SK-N-MC (cell line): ENCODE measurements around the gene CHID1.

Source experiments
- EZH2 ChIP-seq: fragments of 200-600 bp; sonication (generic); IDR thresholded peaks from one replicate; pipeline ENCODE4 v1.6.1; 2017; ENCODE audit warnings: antibody characterized with exemption
- FOXP2 ChIP-seq: optimal IDR thresholded peaks from 2 replicates; pipeline ENCODE3; 2011; ENCODE audit warnings: mild to moderate bottlenecking, moderate library complexity; ENCODE audit not compliant: insufficient read depth; ENCODE audit errors: extremely low read length, control extremely low read depth
- POLR2AphosphoS5 ChIP-seq: IDR thresholded peaks from 2 replicates; pipeline ENCODE4 v1.6.1; 2012; ENCODE audit warnings: mild to moderate bottlenecking, low read depth, low read length, borderline replicate concordance

- TF ChIP-seq POLR2AphosphoS5 (no peak), EZH2 (no peak), FOXP2 (no peak)
Observed at GRCh38 chr11:862696-863022, 48.0 kb downstream of the CHID1 start.
